GM12801 (cell line): ENCODE results near the gene PSMA7.

Source experiments
- TF ChIP-seq, protein P1 (sequence below): IDR thresholded peaks from one replicate; pipeline ENCODE4 v1.5.1; 2011; ENCODE audit warnings: control low read depth; ENCODE audit not compliant: insufficient read length; ENCODE audit errors: extremely low read depth

Gene PSMA7

DNA sequence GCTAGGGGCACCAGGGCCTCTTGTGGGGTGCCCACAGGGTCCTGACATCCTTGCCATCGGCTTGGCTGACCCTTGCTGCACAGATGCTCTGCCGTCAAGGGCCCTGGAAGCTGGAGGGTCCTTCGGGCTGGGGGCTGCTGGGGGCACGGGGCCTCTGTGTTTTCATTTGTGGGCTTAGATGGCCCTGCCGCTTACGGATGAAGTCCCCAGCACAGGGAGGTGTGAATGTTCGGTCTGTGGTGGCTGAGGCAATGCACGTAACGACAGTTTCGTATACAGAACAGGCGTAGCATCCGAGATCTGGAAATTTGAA, 14.8 kb upstream of the PSMA7 start:
- TF ChIP-seq, protein P1, sequence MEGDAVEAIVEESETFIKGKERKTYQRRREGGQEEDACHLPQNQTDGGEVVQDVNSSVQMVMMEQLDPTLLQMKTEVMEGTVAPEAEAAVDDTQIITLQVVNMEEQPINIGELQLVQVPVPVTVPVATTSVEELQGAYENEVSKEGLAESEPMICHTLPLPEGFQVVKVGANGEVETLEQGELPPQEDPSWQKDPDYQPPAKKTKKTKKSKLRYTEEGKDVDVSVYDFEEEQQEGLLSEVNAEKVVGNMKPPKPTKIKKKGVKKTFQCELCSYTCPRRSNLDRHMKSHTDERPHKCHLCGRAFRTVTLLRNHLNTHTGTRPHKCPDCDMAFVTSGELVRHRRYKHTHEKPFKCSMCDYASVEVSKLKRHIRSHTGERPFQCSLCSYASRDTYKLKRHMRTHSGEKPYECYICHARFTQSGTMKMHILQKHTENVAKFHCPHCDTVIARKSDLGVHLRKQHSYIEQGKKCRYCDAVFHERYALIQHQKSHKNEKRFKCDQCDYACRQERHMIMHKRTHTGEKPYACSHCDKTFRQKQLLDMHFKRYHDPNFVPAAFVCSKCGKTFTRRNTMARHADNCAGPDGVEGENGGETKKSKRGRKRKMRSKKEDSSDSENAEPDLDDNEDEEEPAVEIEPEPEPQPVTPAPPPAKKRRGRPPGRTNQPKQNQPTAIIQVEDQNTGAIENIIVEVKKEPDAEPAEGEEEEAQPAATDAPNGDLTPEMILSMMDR, result no peak

DNA sequence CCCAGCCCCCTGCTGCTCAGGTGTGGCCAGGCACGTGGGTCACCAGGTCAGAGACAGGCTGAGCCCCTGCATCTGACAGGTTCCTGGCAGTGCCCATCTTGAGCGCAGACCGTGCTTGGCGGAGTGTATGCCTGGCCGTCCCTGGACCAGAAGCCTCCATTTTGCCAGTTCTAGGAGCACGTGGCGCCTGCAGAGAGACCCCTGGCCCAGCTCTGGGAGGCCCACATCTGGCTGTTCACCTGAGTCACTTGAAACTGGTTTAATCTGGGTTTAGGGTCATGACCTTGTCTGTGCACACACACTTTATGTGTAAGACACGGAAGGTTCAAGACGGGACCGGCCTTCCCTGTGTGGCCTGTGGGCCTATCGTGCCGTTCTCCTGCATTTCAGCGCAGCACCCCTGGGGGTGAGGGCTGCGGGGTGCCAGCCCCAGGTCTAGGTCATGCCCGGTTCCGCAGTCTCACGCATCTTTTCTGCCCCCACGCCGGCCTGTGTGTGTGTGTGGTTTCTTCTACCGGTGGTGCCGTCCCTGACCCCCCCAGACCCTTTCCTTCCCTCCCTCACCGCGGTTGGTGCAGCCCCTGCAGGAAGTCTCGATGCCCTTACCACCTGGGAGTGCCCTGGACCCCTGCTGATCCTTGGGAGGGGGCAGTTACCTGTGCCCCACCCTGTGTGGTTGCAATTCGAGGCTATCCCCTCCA, 14.3 kb upstream of the PSMA7 start:
- TF ChIP-seq, protein P1, result no peak

DNA sequence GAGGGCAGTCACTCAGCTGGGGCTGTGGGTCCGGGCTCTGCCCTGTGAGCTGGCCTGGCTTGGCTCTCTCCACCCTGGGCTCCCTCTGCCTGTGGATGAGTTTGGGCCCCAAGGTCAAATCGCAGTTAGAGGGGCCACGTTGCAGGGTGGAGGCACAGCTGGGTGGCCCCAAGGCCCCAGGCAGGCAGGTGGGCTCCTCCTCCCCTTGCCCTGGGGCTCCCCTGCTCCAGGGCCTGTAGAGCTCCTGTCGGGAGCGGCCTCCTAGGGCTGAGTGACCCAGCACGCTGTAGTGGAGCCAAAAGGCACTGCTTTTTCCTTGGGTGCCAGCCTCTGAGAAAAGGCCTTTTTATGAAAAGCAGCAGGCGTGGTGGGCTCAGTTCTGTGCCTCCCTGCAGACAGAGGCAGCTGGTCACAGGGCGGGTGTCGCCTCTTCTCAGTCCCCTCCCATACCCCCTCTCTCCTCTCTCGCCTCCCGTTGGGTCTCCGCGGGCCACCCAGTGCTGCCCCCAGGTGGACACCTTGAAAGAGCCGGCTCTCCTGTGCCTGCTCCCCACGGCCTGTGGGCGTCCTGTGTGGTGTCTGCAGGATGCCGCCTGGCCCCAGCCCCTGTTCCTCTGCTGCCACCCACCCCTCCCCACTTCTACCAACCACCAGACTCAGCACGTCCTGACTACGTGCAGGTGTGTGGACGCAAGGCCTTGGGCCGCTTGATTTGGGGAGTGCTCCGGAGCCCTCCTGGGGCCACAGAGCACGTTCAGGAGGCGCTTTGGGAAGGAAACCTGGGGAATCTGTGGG, 13.6 kb upstream of the PSMA7 start:
- TF ChIP-seq, protein P1, result no peak

DNA sequence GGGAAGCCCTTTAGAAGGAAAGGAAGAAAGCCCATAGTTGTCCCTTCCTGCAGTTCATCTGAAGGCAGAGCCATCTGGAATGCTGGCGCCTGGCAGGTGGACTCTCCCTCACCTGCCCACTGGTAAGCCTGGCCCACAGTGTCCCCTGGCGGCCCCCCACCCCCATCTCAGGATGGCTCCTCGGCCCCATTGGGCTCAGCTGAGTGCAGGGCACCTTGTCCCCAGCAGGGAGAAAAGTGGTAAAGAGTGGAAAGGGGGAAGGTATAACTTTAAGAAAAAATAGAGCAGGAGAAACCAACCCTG, 13.0 kb upstream of the PSMA7 start:
- TF ChIP-seq, protein P1, result no peak

DNA sequence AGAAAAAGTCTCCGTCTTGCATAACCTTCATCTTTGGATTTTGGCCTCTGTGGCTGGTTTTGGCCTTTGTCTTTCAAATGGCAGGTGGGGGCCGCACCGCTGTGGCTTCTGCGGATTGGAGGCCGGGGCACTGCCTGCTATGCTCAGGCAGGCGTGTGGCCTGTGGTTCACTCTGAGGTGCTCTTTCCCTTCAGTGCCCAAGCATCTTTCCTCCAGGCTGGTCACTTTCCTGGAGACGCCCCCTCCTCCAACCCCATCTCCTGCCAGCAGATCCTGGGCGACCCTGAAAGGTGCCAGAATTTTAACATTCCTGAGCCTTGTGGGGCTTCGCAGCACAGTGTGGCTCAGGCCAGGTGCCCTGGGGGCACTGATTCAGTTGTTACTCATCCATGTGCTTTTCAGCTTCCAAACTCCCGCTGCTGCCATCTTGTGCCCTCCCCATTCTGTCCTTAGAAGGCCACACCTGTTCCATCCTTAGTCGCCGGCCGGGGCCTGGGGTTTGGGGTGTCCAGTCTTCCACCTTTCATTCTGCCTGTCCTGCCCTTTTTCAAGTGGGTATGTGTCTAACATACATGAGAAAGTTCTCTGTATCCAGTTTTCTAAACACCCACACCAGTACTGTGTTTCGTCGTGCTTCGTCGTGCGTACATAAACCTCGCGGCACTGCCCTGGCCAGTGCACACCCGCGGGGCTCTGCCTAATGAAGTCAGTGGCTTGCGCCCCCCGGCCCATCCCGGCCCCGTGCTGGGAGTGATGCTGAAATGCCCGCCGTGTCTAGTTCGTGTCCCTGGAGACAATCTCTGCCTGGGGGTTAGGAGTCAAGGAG, 12.4 kb upstream of the PSMA7 start:
- TF ChIP-seq, protein P1, result no peak

DNA sequence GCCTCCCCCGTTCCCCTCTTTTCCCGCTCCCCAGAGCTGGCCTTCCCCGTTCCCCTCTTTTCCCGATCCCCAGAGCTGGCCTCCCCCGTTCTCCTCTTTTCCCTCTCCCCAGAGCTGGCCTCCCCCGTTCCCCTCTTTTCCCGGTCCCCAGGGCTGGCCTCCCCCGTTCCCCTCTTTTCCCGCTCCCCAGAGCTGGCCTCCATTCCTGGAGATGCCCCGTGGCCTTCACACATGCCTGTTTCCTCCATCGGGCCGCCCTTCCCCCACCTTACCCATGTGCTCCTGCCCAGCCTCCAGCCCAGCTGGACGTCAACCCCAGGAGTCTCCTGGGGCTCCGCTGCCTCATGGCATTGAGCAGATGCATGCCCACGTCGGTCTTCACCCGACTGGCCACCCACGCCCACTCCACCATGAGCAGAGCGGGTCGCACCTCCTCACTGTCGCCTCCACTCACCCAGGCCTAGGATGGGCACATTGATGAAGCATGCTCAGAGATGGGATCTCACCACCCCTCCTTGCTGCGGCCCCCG, 8.7 kb upstream of the PSMA7 start:
- TF ChIP-seq, protein P1, result no peak

- TF ChIP-seq, protein P1, result no peak
Observed at GRCh38 chr20:62151225-62151624, 8.0 kb upstream of the PSMA7 start.
